HCT116 (cell line): ENCODE measurements around the gene MVK.

Source experiments
- CEBPB ChIP-seq: IDR thresholded peaks from 2 replicates; pipeline ENCODE4 v1.6.1; 2012; ENCODE audit warnings: low read depth
- ELF1 ChIP-seq: IDR thresholded peaks from 2 replicates; pipeline ENCODE4 v1.6.1; 2012; ENCODE audit warnings: low read depth, borderline replicate concordance
- EZH2phosphoT487 ChIP-seq: fragments of 200-600 bp; IDR thresholded peaks from 2 replicates; pipeline ENCODE4 v1.6.1; 2018; ENCODE audit warnings: antibody characterized with exemption, borderline replicate concordance
- POLR2A ChIP-seq: IDR thresholded peaks from 2 replicates; pipeline ENCODE4 v1.7.0; 2011; ENCODE audit warnings: borderline replicate concordance; ENCODE audit not compliant: insufficient read depth, insufficient read length; ENCODE audit errors: extremely low read depth
- RAD21 ChIP-seq: IDR thresholded peaks from 2 replicates; pipeline ENCODE4 v1.6.1; 2012; ENCODE audit warnings: low read depth, mild to moderate bottlenecking
- YY1 ChIP-seq: IDR thresholded peaks from 2 replicates; pipeline ENCODE4 v1.6.1; 2011; ENCODE audit warnings: low read length, low read depth, moderate library complexity, mild to moderate bottlenecking; ENCODE audit not compliant: insufficient replicate concordance; ENCODE audit errors: extremely low read depth
- TF ChIP-seq, protein P1 (sequence below), 3 experiments: fragments of 200-600 bp in 1 of 3; sonication (generic) in 1 of 3; IDR thresholded peaks in 2 of 3; conservative IDR thresholded peaks in 1 of 3; 2 replicates each; pipeline ENCODE4 v1.5.1; 2012 to 2017; ENCODE audit warnings: low read depth in 2 of 3, low read length in 2 of 3, antibody characterized with exemption in 1 of 3, borderline replicate concordance in 1 of 3, control low read depth in 1 of 3, mild to moderate bottlenecking in 1 of 3, mixed read lengths in 1 of 3, mixed run types in 1 of 3, moderate library complexity in 1 of 3; ENCODE audit not compliant: insufficient read depth in 1 of 3
- TF ChIP-seq, protein P2 (sequence below): IDR thresholded peaks from 2 replicates; pipeline ENCODE4 v1.6.1; 2012

DNA sequence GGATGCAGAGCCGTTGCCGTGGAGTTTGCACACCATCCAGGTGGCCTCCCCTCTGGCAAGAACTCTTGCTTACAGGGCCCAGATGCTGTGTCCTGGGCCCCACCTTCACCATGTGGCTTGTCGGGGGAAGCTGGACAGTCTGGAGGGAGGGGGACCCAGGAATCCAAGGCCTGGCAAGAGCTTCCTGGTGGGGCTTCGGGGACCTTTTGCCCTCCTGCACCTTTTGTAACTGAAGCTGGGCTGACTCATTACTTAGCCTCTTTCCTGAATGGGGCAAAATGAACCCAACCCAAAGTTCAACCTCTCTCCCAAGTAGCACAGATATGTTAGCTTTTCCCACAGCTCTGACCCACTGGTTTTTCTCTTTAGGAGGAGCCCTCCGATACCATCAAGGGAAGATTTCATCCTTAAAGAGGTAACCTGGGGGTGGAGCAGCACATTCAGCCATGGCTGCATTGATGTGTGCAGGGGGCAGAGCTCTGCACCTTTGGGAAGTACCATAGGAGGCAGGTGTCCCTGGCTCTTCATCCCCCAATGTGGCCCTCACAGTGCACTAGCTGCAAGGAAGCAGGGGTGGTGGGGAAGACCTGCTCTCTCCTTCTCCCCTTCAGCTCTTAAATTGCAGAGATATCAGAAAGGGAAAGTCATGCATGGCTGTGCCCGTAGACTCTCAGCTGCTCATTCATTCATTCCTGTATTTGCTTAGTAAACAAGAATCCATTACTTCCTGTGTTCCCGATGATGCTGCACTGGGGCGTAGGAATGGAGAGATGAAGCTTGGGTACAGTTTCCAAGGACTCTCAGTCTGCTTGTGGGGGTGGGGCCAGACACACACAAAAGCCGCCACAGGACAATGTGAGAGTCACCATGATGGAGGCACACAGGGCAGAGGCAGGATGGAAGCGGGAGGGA, 13.0 kb downstream of the MVK start:
- no peak for TF ChIP-seq EZH2phosphoT487
- TF ChIP-seq YY1, result no peak
- no peak for TF ChIP-seq POLR2A
- no peak for TF ChIP-seq ELF1
- TF ChIP-seq RAD21, result no peak
- TF ChIP-seq CEBPB, result no peak
- TF ChIP-seq, protein P1, sequence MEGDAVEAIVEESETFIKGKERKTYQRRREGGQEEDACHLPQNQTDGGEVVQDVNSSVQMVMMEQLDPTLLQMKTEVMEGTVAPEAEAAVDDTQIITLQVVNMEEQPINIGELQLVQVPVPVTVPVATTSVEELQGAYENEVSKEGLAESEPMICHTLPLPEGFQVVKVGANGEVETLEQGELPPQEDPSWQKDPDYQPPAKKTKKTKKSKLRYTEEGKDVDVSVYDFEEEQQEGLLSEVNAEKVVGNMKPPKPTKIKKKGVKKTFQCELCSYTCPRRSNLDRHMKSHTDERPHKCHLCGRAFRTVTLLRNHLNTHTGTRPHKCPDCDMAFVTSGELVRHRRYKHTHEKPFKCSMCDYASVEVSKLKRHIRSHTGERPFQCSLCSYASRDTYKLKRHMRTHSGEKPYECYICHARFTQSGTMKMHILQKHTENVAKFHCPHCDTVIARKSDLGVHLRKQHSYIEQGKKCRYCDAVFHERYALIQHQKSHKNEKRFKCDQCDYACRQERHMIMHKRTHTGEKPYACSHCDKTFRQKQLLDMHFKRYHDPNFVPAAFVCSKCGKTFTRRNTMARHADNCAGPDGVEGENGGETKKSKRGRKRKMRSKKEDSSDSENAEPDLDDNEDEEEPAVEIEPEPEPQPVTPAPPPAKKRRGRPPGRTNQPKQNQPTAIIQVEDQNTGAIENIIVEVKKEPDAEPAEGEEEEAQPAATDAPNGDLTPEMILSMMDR (IDR thresholded peaks at IDR 0.05 in 2 of 3, conservative IDR thresholded peaks at IDR 0.05 in 1 of 3; ENCODE audit: borderline replicate concordance in 1 of 3, insufficient read depth in 1 of 3, low read depth in 2 of 3, low read length in 2 of 3), result no peak
- TF ChIP-seq, protein P2, sequence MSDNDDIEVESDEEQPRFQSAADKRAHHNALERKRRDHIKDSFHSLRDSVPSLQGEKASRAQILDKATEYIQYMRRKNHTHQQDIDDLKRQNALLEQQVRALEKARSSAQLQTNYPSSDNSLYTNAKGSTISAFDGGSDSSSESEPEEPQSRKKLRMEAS, result no peak
